Stimulated activated CD4-positive, alpha-beta T cell treated with anti-CD3 and anti-CD28 coated beads, Interleukin-15, amount 100 ng/mL, for 24 hours (primary cell): ENCODE results near the gene TMEM17.
A peak's percentile ranks its signal among the peaks of the same experiment; 100 is the strongest.

ENCODE experiments used
- DNase-seq: peaks from one replicate; pipeline ENCODE4 v3.0.0-alpha.2; 2020

Gene TMEM17

GRCh38 chr2:62506421-62506750 is 391 bp upstream of the TMEM17 start:
- DNase-seq = no peak

GRCh38 chr2:62505109-62505749 is 766 bp downstream of the TMEM17 start:
- DNase-seq = no peak

- DNase-seq = no peak
Measured at GRCh38 chr2:62504657-62505056, 1.3 kb downstream of the TMEM17 start.

GRCh38 chr2:62501794-62502500 is 4.0 kb downstream of the TMEM17 start:
- no peak for DNase-seq

- no peak for DNase-seq
Measured at GRCh38 chr2:62501069-62501468, 4.9 kb downstream of the TMEM17 start.

- no peak for DNase-seq
Measured at GRCh38 chr2:62499430-62500060, 6.5 kb downstream of the TMEM17 start.

- no peak for DNase-seq
Measured at GRCh38 chr2:62498739-62499138, 7.3 kb downstream of the TMEM17 start.

GRCh38 chr2:62495761-62496160 is 10.2 kb downstream of the TMEM17 start:
- DNase-seq = no peak

- DNase-seq = no peak
Measured at GRCh38 chr2:62492048-62492447, 13.9 kb downstream of the TMEM17 start.

- DNase-seq = no peak
Measured at GRCh38 chr2:62489702-62490101, 16.3 kb downstream of the TMEM17 start.

- DNase-seq = no peak
Measured at GRCh38 chr2:62489162-62489561, 16.8 kb downstream of the TMEM17 start.

GRCh38 chr2:62486439-62486765 is 19.6 kb downstream of the TMEM17 start:
- DNase-seq = no peak

- DNase-seq = no peak
Measured at GRCh38 chr2:62485761-62486438, 20.1 kb downstream of the TMEM17 start.

- no peak for DNase-seq
Measured at GRCh38 chr2:62482558-62483352, 23.2 kb downstream of the TMEM17 start.

- DNase-seq = no peak
Measured at GRCh38 chr2:62479917-62480316, 26.1 kb downstream of the TMEM17 start.

GRCh38 chr2:62478093-62478580 is 27.9 kb downstream of the TMEM17 start:
- no peak for DNase-seq

- DNase-seq = no peak
Measured at GRCh38 chr2:62477573-62477972, 28.4 kb downstream of the TMEM17 start.

- peak; percentile 5 for DNase-seq
Measured at GRCh38 chr2:62475172-62476011, 30.6 kb downstream of the TMEM17 start.

GRCh38 chr2:62474176-62474575 is 31.8 kb downstream of the TMEM17 start:
- no peak for DNase-seq

- DNase-seq = no peak
Measured at GRCh38 chr2:62473246-62473827, 32.7 kb downstream of the TMEM17 start.

- DNase-seq = no peak
Measured at GRCh38 chr2:62472312-62472711, 33.7 kb downstream of the TMEM17 start.

- no peak for DNase-seq
Measured at GRCh38 chr2:62471816-62472215, 34.2 kb downstream of the TMEM17 start.
